NCI-H748 (cell line): ENCODE results near the gene LTA.

Source experiments
- DNase-seq: peaks from one replicate; lab custom pipeline; 2025; ENCODE audit not compliant: unreplicated experiment; lab: John Stamatoyannopoulos, UW

LTA gene

GRCh38 chr6:31569861-31570536 is 2.1 kb upstream of the LTA start:
- no peak for DNase-seq

GRCh38 chr6:31573239-31574105 is 1.4 kb downstream of the LTA start:
- DNase-seq, result no peak

GRCh38 chr6:31574106-31575061 is 2.3 kb downstream of the LTA start:
- DNase-seq, result no peak

GRCh38 chr6:31575335-31575901 is 3.3 kb downstream of the LTA start, which contains the start of gene TNF:
Gene TNF, plus strand, starts transcription at chr6:31575565. Its CDS starts 177 bp downstream, at chr6:31575742.
- DNase-seq, result no peak

- no peak for DNase-seq
Observed at GRCh38 chr6:31575952-31576685, 4.0 kb downstream of the LTA start.

GRCh38 chr6:31576897-31577578 is 4.9 kb downstream of the LTA start:
- DNase-seq, result no peak

GRCh38 chr6:31577579-31577966 is 5.5 kb downstream of the LTA start:
- DNase-seq, result no peak

GRCh38 chr6:31578184-31579118 is 6.4 kb downstream of the LTA start:
- no peak for DNase-seq

- no peak for DNase-seq
Observed at GRCh38 chr6:31579119-31579505, 7.0 kb downstream of the LTA start.

GRCh38 chr6:31579546-31580437 is 7.7 kb downstream of the LTA start:
- no peak for DNase-seq

GRCh38 chr6:31580438-31580740 is 8.3 kb downstream of the LTA start:
- no peak for DNase-seq

GRCh38 chr6:31580807-31581433 is 8.8 kb downstream of the LTA start:
- peak; percentile 89 for DNase-seq

- DNase-seq, result no peak
Observed at GRCh38 chr6:31581434-31582229, 9.5 kb downstream of the LTA start.

GRCh38 chr6:31582230-31582643 is 10.1 kb downstream of the LTA start, which contains the start of gene LTB:
Gene LTB, minus strand, starts transcription at chr6:31582424. Its CDS starts 7 bp downstream, at chr6:31582417.
- no peak for DNase-seq

- DNase-seq, result no peak
Observed at GRCh38 chr6:31585491-31585890, 13.4 kb downstream of the LTA start.

- no peak for DNase-seq
Observed at GRCh38 chr6:31586008-31586407, 13.9 kb downstream of the LTA start, which contains the start of gene LST1. Gene LST1, plus strand, starts transcription at chr6:31586277. Its CDS starts 1,023 bp downstream, at chr6:31587300.
